ENCODE measurements around the gene B3GALT4.

The B3GALT4 gene

GRCh38 chr6:33315793-33316602 lies 39.1 kb downstream of the B3GALT4 start:
- H3K27ac ChIP-seq (ENCODE audit: extremely low read depth, low read depth, low read length) = no peak overlapping the region
- ChIA-PET CTCF (interaction anchor here (1.0 kb wide), 1 partner anchor 36 kb away, joined by 3 read pairs; no protein-coding TSS in a partner anchor), POLR2A (interaction anchor here (0.8 to 3.3 kb wide), 2 partner anchors 15 to 116 kb away, joined by 5 to 13 read pairs; no protein-coding TSS in a partner anchor)
- H3K9me3 ChIP-seq (ENCODE audit: control insufficient read depth, insufficient read depth, low read depth, low read length) = no peaks in the 10 kb centered on the region
- H3K4me3 ChIP-seq (ENCODE audit: low read depth, low read length) = no peak overlapping the region
- H3K4me1 ChIP-seq (ENCODE audit: control insufficient read depth, insufficient read depth, low read length) = peaks cover 15% of the 10 kb centered on the region
- H3K36me3 ChIP-seq (ENCODE audit: control insufficient read depth in 2 of 2, insufficient read depth in 1 of 2, low read length in 2 of 2) = peaks cover 14 to 36% of the 10 kb centered on the region in 2 experiments
- TF ChIP-seq ZFHX2 (tag by site-specific recombination; conservative IDR thresholded peaks at IDR 0.05) (no peak), GLIS2 (tag by site-specific recombination; IDR thresholded peaks at IDR 0.05) (0 out of 2 replicates have a peak, but pooled peaks have one; percentile 29), PRDM4 (tag by site-specific recombination; IDR thresholded peaks at IDR 0.05) (no peak), ZNF513 (tag by site-specific recombination; IDR thresholded peaks at IDR 0.05) (peak; percentile 93), ZNF768 (tag by site-specific recombination; IDR thresholded peaks at IDR 0.05) (no peak), ZNF2 (tag by site-specific recombination; IDR thresholded peaks at IDR 0.05) (no peak), REST (tag by site-specific recombination; IDR thresholded peaks at IDR 0.05) (peak; percentile 88)

- H3K27ac ChIP-seq (ENCODE audit: extremely low read depth, low read depth, low read length) = no peak overlapping the region
- peaks cover 22% of the 10 kb centered on the region for H3K4me1 ChIP-seq (ENCODE audit: control insufficient read depth, insufficient read depth, low read length)
- peak overlapping the region; percentile 58 for H3K4me3 ChIP-seq (ENCODE audit: low read depth, low read length)
- TF ChIP-seq ZNF175 (tag by site-specific recombination; IDR thresholded peaks at IDR 0.05) = no peak
- TF ChIP-seq ZBTB8A (tag by site-specific recombination; IDR thresholded peaks at IDR 0.05) = peak; percentile 8; the same call in 1 of the 2 replicates
- TF ChIP-seq ZBTB17 (tag by site-specific recombination; IDR thresholded peaks at IDR 0.05) = 0 out of 2 replicates have a peak, but pooled peaks have one; percentile 13
- no peak for TF ChIP-seq ZNF148 (tag by site-specific recombination; IDR thresholded peaks at IDR 0.05; ENCODE audit: borderline replicate concordance)
- no peak for TF ChIP-seq GLIS1 (tag by site-specific recombination; IDR thresholded peaks at IDR 0.05)
- TF ChIP-seq KLF9 (tag by site-specific recombination; IDR thresholded peaks at IDR 0.05; ENCODE audit: low read depth) = peak; percentile 95; the same call in 1 of the 2 replicates
- no peak for TF ChIP-seq KLF16 (tag by site-specific recombination; IDR thresholded peaks at IDR 0.05)
- no peak for TF ChIP-seq ZNF843 (tag by site-specific recombination; IDR thresholded peaks at IDR 0.05)
- TF ChIP-seq ZBTB10 (tag by site-specific recombination; IDR thresholded peaks at IDR 0.05) = 0 out of 2 replicates have a peak, but pooled peaks have one; percentile 26
- no peak for TF ChIP-seq HOXD13 (CRISPR knock-in tag; IDR thresholded peaks at IDR 0.05; ENCODE audit: borderline replicate concordance)
- POLR2A ChIA-PET = interaction anchor here (0.6 to 3.3 kb wide), 18 partner anchors 9 to 395 kb away, joined by 3 to 57 read pairs (median 5); partner anchors contain the start of genes B3GALT4, PFDN6, PHF1 and RGL2
- peaks cover 14 to 41% of the 10 kb centered on the region in 2 experiments for H3K36me3 ChIP-seq (ENCODE audit: control insufficient read depth in 2 of 2, insufficient read depth in 1 of 2, low read length in 2 of 2)
- CTCF ChIA-PET = interaction anchor here (1.0 to 2.8 kb wide), 3 partner anchors 17 to 37 kb away, joined by 3 to 14 read pairs (median 10); partner anchors contain the start of gene RGL2
- no peaks in the 10 kb centered on the region for H3K9me3 ChIP-seq (ENCODE audit: control insufficient read depth, insufficient read depth, low read depth, low read length)
These were observed 39.9 kb downstream of the B3GALT4 start for GRCh38 chr6:33316603-33317418.
